Measurements from ENCODE around the gene RAMACL. TPM values are rescaled to one million over a fixed set of nuclear protein-coding genes. Genes with fewer than 3 reads are reported as not detected.

Gene RAMACL
- total RNA-seq, 1 experiment from 2014 or later: not detected

DNA sequence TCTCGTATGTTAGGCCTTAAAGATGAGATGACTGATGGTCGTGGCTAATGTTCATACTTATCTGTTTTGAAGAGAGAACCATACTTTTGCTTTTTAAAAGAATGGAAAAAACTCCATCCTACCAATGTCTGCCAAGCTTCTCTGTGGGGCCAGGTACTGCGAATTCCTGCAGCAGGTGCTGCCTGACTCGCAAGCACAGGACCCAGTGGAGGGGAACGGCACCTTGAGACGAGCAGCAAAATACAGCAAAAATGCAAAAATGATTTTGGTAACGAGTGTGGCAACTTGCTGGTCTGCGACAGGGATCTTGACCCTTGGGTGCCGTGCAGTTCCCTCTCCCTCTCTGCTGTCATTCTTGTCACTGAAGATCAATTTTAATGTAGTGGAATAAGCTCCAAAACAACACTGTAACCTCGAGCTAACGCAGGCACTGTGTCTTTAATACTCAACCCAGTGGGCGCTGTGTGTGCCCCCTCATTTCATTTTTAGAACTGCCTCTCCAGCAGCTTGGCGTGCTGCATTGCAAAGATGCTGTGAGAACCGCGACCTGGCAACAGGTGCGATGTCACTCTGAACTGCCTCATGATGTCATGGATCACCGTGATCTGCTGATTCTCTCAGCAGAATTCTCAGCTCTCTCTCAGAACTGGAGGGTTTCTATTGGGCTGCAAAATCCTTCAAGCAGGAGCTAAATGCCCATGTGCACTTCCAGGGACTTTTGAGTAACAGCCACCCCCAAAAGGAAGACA, 51.6 kb downstream of the RAMACL start:
- Histone ChIP-seq H3K36me3 (replicated peaks; ENCODE audit: control insufficient read depth, insufficient read depth, low read length) (no peaks in the 10 kb centered on the region; the same call in none of the 2 replicates), H3K4me3 (ENCODE audit: insufficient read depth, low read depth, low read length) (no peak overlapping the region), H3K27me3 (ENCODE audit: control insufficient read depth, insufficient read depth, low read length) (no peaks in the 10 kb centered on the region)
- no peak for DNase-seq

DNA sequence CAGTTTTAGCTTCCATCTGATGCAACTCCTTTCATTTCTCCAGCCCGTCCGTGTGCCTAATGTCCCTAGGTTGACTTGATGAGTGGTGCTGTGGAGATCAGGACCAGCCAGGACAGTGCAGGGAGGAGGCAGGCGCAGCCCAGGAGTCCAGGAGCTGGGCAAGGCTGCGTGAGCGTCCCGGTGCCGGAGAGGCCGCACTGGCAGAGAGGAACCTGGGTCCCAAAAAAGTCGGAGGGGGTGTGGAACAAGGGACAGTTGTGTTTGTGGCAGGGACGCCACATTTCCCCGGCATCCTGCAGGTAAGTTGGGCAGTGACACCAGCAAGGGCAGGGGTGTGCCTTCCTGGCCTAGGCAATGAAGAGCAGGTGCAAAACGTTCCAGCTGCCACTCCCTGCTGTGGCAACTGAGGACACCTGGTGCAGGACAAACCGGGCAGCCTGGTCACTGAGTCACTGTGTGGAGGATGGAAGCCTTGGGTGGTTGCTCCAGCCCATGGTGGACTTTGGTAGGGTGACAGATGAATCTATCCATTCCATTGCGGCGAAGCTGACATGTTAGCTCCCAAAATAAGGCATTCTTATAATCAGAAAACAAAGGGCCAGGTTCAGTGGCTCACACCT, 53.2 kb downstream of the RAMACL start:
- no peaks in the 10 kb centered on the region; the same call in none of the 2 replicates for H3K36me3 ChIP-seq (replicated peaks; ENCODE audit: control insufficient read depth, insufficient read depth, low read length)
- no peak overlapping the region for H3K4me3 ChIP-seq (ENCODE audit: insufficient read depth, low read depth, low read length)
- no peak for DNase-seq
- H3K27me3 ChIP-seq (ENCODE audit: control insufficient read depth, insufficient read depth, low read length): no peaks in the 10 kb centered on the region

Other genes starting within 250 kb of the RAMACL start
- gene SFT2D1, start 244.1 kb downstream of the RAMACL start, total RNA-seq (2014; rRNA removed; shearing (Covaris generic)): 50.1 and 58.0 TPM in 2 replicates
- 6.8 and 15.2 TPM in 2 replicates for gene MPC1, start 203.7 kb downstream of the RAMACL start, total RNA-seq (2014; rRNA removed; shearing (Covaris generic))
- 10.3 and 12.7 TPM in 2 replicates for gene RPS6KA2, start 40.6 kb upstream of the RAMACL start, total RNA-seq (2014; rRNA removed; shearing (Covaris generic))